Measurements from ENCODE around the gene NLRP12.
"Not testable (repeated sequence)": the region's sequence is repeated elsewhere in the genome, so short reads cannot be mapped to it uniquely, and the experiment has no call there.

The NLRP12 gene

GRCh38 chr19:53772943-53773342 is 51.2 kb downstream of the NLRP12 start:
- Histone ChIP-seq H3K9ac (ENCODE audit: low read length) (no peak overlapping the region), H3K36me3 (ENCODE audit: control insufficient read depth, low read depth, low read length) (no peaks in the 10 kb centered on the region), H3K4me3 (ENCODE audit: low read length) (no peak overlapping the region), H3K4me1 (ENCODE audit: control insufficient read depth, low read depth, low read length) (peaks cover 27% of the 10 kb centered on the region), H3K27me3 (ENCODE audit: control insufficient read depth, insufficient read depth, low read length) (no peaks in the 10 kb centered on the region), H3K9me3 (ENCODE audit: control insufficient read depth, low read depth, low read length) (no peaks in the 10 kb centered on the region), H3K27ac (ENCODE audit: low read length) (no peak overlapping the region)

- H3K4me3 ChIP-seq (ENCODE audit: low read length), result peak overlapping the region; percentile 10
- H3K9me3 ChIP-seq (ENCODE audit: control insufficient read depth, low read depth, low read length), result no peaks in the 10 kb centered on the region
- peaks cover 27% of the 10 kb centered on the region for H3K4me1 ChIP-seq (ENCODE audit: control insufficient read depth, low read depth, low read length)
- H3K36me3 ChIP-seq (ENCODE audit: control insufficient read depth, low read depth, low read length), result no peaks in the 10 kb centered on the region
- no peak overlapping the region for H3K9ac ChIP-seq (ENCODE audit: low read length)
- H3K27me3 ChIP-seq (ENCODE audit: control insufficient read depth, insufficient read depth, low read length), result no peaks in the 10 kb centered on the region
- H3K27ac ChIP-seq (ENCODE audit: low read length), result peak overlapping the region; percentile 53
Observed at GRCh38 chr19:53771144-53771543, 53.0 kb downstream of the NLRP12 start.

- H3K4me3 ChIP-seq (ENCODE audit: low read length); H3K9me3 ChIP-seq (ENCODE audit: control insufficient read depth, low read depth, low read length); H3K9ac ChIP-seq (ENCODE audit: low read length); H3K27ac ChIP-seq (ENCODE audit: low read length); H3K36me3 ChIP-seq (ENCODE audit: control insufficient read depth, low read depth, low read length); H3K27me3 ChIP-seq (ENCODE audit: control insufficient read depth, insufficient read depth, low read length): not testable (repeated sequence)
- H3K4me1 ChIP-seq (ENCODE audit: control insufficient read depth, low read depth, low read length), result peaks cover 27% of the 10 kb centered on the region
Observed at GRCh38 chr19:53769696-53770309, 54.3 kb downstream of the NLRP12 start.

GRCh38 chr19:53768401-53768800 is 55.7 kb downstream of the NLRP12 start:
- Histone ChIP-seq H3K4me1 (ENCODE audit: control insufficient read depth, low read depth, low read length) (peaks cover 27% of the 10 kb centered on the region), H3K9me3 (ENCODE audit: control insufficient read depth, low read depth, low read length) (no peaks in the 10 kb centered on the region), H3K36me3 (ENCODE audit: control insufficient read depth, low read depth, low read length) (no peaks in the 10 kb centered on the region), H3K4me3 (ENCODE audit: low read length) (no peak overlapping the region), H3K9ac (ENCODE audit: low read length) (no peak overlapping the region), H3K27me3 (ENCODE audit: control insufficient read depth, insufficient read depth, low read length) (no peaks in the 10 kb centered on the region), H3K27ac (ENCODE audit: low read length) (no peak overlapping the region)

GRCh38 chr19:53758991-53759390 is 65.1 kb downstream of the NLRP12 start:
- H3K4me3 ChIP-seq (ENCODE audit: low read length); H3K9me3 ChIP-seq (ENCODE audit: control insufficient read depth, low read depth, low read length); H3K27ac ChIP-seq (ENCODE audit: low read length); H3K9ac ChIP-seq (ENCODE audit: low read length); H3K27me3 ChIP-seq (ENCODE audit: control insufficient read depth, insufficient read depth, low read length); H3K36me3 ChIP-seq (ENCODE audit: control insufficient read depth, low read depth, low read length); H3K4me1 ChIP-seq (ENCODE audit: control insufficient read depth, low read depth, low read length): not testable (repeated sequence)
